Myocyte (in vitro differentiated cells): ENCODE measurements around the gene ANKHD1. TPM values are rescaled to one million over a fixed set of nuclear protein-coding genes. Genes with fewer than 3 reads are reported as not detected.

ENCODE experiments used
- DNase-seq: peaks from one replicate; pipeline ENCODE4 v3.0.0-alpha.2; 2012; ENCODE audit warnings: low read depth
- total RNA-seq: library from RNA; depleted of rRNA; stranded (reverse); fragments of >200 nt; gene quantifications from 2 replicates; pipeline ENCODE4 v1.2.3, GENCODE V29; 2014

Gene ANKHD1
- total RNA-seq, 1 donor from 2014 or later: 39.7 TPM

DNA sequence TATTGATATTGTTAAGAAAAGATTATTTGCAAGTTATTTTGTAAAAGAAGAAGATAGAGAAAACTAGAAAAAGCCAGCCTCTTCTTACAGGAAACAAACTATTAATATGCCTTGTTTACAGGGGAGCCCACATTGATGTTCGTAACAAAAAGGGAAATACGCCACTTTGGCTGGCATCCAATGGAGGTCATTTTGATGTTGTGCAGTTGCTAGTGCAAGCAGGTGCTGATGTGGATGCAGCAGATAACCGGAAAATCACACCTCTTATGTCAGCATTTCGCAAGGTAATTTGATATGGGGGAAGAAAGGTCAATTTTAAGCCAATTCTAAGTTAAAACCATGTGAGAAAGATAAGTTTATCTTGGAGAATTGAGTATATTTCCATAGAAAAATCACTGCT is 108.3 kb downstream of the ANKHD1 start:
- DNase-seq: no peak

DNA sequence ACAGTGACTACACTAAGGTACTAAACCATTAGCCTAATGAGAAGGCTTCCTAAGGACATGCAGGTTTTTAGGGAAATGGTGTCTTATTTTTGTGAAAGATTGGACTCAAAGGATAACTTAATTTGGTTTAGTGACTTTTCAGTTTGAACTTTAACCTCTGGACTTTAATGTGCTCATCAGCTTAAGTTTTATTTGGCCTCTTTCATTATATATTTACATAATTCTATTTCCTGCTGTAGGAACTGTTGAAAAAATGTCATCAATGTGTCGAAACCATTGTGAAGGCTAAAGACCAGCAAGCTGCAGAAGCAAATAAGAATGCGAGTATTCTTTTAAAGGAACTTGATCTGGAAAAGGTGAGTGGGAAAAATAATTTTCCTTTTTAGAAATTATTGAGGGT is 111.5 kb downstream of the ANKHD1 start:
- no peak for DNase-seq

DNA sequence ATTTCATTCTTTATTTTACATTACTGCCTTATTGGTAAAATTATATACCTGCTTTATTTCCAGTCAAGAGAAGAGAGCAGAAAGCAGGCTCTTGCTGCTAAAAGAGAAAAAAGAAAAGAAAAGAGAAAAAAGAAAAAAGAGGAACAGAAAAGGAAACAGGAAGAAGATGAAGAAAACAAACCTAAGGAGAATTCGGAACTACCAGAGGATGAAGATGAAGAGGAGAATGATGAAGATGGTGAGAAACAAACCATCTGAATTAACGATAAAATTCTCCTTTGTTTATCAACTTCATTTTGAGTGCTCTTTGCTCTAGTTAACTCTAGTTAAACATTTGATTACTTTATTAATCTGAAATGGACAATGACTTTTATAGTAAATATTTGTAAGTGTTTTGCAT is 122.4 kb downstream of the ANKHD1 start:
- no peak for DNase-seq

DNA sequence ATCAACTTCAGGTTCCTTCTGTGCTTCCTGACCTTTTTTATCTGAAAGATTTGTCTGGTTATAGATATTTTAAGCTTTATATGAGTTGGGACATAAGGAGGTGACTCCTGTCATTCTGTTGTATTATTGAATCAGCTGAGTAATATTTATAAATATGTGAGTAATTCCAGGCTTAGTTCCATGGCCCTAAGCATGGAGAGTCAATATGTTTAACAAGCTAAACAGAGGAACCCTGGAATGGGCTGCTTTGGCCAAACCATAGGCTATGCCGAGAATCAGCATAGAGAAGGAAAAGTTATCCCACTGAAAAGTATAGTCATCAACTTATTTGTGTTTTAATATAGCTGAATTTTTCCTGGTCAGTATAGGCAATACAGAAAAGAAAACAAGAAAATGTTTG is 138.6 kb downstream of the ANKHD1 start:
- DNase-seq: no peak

DNA sequence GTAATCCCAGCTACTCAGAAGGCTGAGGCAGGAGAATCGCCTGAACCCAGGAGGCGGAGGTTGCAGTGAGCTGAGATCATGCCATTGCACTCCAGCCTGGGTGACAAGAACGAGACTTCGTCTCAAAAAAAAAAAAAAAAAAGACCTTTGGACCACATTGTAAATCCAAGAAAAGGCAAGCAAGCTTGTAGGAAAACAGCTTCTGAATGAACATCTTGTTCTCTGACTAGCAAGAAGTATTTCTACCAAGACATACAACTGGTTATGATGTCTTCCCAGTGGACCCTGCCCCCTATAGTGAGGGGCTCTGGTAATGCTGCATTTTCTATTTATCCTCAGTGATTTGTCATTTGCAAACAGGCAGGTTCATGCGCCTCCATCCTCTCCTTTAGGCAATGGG is 141.3 kb downstream of the ANKHD1 start:
- DNase-seq: no peak

DNA sequence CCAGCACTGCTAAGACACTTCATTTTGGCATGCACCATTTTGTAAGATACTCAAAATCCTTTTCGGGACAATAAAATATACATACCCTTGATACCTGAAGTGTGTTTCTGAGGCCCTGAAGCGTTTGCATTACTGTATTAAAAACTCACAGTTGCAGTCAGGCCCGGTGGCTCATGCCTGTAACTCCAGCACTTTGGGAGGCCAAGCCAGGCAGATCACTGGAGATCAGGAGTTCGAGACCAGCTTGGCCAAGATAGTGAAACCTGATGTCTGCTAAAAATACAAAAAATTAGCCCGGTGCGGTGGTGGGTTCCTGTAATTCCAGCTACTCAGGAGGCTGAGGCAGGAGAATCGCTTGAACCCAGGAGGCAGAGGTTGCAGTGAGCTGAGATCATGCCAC is 143.4 kb downstream of the ANKHD1 start:
- DNase-seq: no peak

DNA sequence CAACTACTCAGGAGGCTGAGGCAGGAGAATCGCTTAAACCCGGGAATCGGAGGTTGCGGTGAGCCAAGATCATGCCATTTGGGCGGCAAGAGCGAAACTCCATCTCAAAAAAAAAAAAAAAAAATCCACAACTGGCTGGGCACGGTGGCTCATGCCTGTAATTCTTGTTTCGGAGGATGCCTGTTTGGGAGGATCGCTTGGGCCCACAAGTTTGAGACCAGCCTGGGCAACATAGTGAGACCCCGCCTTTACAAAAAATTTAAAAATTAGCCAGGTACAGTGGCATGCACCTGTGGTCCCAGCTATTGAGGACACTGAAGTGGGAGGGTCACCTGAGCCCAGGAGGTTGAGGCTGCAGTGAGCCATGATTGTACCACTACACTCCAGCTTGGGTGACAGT is 144.0 kb downstream of the ANKHD1 start:
- DNase-seq: no peak

DNA sequence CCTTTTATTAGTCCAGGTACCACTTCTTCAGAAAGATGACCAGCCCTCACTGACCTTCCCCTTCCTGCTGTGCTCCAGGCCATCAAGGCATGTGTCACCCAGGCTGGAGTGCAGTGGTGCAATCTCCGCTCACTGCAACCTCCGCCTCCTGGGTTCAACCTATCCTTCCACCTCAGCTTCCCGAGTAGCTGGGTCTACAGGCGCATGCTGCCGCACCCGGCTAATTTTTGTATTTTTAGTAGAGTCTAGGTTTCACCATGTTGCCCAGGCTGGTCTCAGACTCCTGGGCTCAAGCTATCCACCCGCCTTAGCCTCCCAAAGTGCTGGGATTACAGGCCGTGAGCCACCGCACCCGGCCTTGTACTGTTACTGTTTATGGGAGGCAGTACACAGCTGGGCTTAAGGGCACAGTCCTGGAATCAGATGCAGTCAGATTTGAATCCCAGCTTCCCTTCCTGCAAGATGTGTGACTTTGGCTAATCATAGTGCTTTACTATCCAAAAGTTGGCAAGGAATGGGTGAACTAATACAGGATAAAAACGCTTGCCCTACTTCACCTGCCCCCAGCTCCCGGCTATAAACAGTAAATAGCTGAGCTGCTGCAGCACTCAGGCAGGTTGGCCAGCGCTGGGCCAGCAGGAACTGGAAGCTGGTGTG is 145.3 kb downstream of the ANKHD1 start:
- no peak for DNase-seq

DNA sequence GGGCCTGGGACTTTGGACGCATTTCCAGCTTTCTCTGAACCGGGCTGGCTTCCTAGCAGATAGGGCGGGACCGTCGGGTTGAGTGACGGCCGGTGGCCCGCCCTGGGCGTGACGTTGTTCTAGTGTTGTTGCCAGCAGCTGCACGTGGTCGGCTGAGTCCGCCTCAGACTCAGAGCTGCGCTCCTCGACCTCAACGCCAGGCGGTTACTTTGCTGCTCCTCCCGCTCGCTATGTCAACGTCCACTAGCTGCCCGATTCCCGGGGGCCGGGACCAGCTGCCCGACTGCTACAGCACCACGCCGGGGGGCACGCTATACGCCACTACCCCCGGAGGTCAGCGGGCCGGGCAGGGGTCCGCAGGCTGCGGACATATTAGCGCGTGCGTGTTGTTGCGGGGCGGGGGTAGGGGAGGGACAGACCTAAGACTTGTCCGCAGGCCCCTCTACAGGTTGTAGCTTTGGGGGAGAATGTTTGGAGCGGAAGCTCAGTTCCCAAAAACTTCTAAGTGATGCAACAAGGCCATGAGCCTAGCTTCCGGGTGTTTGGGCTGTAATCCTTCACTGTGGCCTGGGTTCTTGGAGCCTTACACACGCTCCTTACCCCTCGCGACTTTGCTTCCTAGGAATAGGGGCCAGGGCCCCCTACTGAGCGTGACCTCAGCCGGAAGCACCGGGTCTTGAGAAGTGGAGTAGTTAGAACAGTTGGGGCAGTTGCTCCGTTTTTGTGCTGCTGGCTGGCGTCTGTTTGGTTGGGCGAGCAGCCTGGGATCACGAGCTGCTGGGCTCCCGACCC is 146.1 kb downstream of the ANKHD1 start, which contains the start of gene EIF4EBP3:
Gene EIF4EBP3 (plus strand): TSS at position 155 of the 792 bp plus-strand sequence. CDS start 76 bp downstream, at position 231.
- peak; percentile 93 for DNase-seq

DNA sequence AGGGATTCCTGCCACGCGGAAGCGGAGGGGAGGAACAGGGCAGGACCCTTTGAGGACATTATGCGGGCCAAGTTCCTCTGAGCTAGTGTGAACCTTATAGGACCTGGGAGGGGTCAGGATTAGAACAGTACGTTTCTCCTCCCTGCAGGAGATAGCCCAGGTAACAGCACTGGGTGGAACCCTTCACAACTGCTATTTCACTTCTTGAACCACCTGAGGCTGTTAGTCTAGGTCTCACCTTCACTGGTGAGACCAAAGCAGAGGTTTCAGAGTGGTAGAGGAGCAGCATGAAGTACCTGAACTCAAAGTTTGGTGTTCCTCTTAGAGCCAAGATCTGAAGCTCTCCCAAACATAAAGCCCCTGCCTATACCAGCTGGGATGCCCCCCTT is 146.7 kb downstream of the ANKHD1 start:
- no peak for DNase-seq

DNA sequence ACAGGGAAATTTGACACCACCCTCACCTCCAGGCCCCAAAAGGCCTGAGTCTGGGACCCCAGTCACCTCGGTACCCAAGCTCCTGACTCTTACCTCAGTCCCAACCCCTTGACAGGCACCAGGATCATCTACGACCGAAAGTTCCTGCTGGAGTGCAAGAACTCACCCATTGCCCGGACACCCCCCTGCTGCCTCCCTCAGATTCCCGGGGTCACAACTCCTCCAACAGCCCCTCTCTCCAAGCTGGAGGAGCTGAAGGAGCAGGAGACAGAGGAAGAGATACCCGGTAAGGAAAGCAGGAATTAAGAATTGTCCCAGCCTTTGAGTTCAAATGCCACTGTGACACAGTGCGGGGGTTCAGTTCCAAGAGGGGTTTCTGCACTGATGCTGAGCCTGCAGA is 147.2 kb downstream of the ANKHD1 start:
- no peak for DNase-seq

DNA sequence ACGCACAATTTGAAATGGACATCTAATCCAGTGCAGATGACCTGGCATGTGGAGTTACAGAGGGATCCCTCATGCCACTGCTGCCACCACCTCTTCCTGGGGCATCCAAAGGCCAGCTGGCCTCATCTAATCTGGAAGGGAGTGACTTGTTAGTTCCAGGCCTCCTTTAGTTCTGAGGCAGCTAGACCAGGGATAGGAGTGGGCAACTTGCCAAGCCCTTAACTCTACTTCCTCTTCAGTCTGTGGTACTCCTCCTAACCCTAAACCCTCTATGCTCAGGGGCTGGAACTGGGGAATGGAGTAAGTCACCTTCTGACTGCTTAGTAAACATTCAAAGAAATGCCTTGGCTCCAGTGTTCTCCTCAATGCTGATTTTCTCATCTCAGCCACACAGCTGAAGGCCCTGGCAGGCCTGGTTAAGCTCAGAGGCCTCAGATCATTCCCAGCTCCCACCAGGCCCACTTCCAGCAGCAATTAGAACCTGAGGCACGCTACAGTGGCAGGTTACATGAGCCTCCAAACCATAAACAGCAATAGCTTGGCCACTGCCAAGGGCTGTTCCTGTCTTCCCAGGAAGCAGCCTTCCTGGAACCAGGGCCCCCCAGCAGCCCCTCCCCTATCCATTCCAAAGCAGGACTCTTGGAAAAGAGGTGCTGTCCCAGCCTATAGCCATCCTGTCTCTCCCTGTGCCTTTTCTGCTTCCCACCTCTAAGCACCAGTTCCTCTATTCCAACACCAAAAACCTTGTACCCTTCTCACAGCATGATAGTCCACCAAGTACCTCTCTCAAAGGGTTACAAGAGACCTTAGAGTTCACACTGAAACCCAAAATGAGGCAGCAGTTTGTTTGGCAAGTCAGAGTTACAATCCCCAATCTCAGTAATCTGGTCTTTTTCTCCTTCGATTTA is 147.9 kb downstream of the ANKHD1 start:
- peak; percentile 56 for DNase-seq

DNA sequence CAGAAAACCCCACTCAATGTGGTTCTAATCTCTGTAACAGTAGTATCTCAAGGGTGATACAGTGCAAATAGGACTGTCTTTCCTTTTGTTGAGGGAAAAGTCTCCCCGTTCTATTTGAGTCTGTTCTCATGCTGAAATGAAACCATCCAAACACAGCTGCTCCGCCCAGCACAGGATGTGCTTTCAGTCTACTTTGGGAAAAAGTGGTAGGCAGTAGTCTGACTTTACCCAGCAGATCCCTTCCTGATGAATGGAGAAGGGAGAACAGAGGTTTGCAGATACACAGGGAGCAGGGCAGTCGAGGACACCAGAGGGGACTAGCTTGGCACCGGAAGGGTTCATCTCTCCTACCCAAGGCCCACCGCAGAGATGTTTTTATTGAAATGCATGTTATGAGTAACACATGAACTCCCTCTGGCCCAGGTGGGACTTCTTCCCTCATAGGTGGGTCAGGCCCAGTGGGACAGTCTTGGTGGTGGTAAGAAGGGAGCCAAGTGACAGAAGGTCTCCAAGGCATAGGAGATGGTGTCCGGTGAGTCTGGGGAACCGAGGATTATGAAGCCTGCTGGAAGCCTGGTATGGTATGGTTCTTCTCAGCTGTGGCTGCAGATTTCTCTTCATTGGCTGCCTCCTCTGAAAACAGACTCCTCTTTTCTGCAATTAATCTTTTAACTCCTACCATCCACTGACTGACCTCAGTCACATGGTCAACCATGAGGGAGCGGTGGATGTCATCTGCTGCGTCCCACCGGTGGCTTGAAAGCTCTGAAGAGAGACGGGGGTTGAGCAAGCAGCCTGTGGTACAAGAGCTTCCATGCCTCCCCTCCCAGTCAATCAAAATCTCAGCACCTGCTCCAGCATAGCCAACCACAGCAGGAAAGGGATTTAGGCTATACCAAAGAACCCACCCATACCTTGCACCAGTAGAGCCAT is 148.8 kb downstream of the ANKHD1 start:
- DNase-seq: peak; percentile 14

DNA sequence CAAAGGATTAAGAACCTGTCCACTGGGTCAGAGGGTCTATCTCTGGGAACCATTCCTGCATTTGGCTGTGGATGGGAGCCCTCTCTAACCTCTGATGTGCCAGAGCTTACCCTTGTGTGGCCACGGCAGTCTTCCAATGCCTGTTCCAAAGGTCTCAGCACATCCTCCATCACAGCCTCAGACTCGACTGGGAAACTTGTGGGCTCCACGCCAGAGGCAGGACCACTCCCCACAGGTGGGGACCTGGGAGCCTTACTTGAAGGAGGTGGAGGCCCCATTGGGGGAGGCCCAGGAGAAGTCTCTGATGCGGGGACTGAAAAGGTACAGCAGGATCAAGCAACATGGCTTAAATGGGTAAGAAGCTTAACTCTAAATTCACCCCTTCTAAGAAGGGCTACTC is 150.2 kb downstream of the ANKHD1 start:
- DNase-seq: no peak

DNA sequence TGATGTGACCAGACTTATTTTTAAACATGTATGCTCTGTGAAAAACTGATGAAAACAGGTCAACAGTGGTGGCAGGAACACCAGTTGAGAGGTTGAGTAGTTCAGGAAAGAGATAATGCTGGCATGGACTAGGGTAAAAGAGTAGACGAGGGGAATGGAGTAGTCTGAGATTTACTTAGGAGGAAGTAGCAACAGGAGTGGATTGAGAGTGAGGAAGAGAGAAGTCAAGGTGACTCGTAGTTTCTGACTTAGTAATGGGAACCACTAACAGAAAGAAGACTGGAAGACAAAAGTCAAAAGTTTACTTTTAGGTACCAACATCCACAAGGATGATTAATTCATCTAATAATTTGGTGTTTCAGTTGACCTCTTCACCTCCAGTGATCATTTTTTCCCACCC is 152.0 kb downstream of the ANKHD1 start:
- no peak for DNase-seq

DNA sequence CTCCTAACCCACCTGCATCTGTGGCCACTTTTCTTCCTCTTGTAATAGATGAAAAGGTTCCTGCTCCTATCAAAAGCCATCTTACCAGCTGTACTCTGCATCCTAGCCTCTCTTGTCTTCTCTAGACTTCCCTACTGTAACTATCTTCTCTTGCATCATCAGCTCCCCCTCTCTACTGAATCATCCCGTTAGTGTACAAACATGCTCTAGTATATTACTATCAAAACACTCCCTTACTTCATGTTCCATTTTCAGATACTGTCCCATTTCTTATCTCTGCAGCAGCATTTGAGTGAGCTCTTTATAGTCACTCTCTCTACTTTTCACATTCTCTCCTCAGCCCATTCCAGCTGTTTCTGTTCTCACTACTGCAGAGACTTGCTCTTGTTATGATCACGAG is 152.8 kb downstream of the ANKHD1 start:
- peak; percentile 5 for DNase-seq

DNA sequence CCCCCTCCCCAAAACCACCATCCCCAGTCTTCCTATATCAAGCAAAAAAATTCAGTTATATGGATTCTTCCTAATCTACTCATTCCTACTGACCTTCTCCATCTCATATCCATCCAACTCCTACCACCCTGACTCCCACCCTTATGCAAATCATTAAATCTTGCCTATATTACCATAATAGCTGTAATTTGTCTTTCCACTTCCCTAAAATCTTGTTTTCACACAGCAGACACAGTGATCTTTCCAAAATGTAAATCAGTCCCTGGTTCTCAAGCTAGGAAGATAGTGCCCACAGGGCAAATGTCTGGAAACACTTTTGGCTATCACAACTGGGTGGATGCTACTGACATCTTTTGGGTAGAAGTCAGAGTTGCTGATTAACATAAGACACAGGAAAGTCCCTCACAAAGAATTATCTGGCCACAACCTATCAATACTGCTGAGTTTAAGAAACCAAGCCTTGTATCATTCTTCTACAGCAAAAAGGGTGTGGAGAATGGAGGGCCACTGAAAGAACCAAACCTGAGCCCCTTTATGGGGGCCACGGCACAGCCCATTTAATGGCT is 154.2 kb downstream of the ANKHD1 start:
- no peak for DNase-seq

DNA sequence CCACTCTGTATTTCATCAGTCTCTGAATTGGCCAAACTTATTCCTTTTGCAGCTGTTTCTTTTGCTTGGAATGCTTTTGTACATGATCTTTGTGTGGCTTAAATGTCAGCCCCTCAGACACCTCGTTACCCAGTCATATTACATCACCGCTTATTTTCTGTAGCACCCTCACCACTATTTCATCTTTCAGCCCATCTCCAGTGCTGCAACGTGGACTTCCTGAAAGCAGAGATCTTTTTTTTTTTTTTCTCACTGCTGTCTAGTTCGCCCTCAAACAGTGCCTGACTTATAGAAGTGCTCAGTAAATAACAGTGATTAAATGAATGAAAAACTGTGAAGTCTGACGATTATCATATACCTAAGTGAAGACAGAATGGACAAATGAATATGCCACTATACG is 154.8 kb downstream of the ANKHD1 start:
- peak; percentile 55 for DNase-seq

DNA sequence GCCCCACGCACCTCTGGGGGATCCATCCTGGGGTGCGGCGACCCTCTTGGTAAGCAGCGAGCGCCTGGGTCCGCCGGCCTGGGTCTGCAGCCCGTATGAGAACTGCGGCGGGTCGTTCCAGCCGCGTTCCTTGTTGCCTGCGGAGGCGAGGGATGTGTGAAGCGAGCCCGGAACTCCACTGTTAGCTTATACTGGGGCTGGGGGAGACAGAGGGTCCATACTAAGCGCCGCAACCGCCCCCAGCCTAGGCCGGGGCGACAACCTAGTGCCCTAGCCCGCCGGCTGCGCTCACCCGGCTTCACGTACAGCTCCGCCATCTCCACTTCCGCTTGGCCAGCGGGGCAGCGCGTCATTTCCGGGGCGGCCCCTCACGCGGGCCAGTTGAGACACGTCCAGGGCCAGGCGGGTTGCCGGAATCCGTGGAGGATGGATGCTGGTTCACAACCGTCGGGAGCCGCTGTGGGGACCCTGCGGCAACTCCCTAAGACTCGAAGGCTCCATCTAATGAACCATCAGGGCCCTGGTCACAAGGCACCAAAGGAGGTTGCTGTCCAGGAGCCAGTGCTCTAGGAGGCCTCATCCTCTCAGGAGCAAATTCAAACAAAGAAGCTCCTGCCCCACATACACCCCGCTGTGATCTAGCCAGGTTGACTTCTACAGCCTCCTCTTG is 155.6 kb downstream of the ANKHD1 start, which contains the start of gene SRA1:
Gene SRA1 (minus strand): TSS at position 338 of the 670 bp plus-strand sequence. CDS start 21 bp downstream, at position 317.
- peak; percentile 92 for DNase-seq

DNA sequence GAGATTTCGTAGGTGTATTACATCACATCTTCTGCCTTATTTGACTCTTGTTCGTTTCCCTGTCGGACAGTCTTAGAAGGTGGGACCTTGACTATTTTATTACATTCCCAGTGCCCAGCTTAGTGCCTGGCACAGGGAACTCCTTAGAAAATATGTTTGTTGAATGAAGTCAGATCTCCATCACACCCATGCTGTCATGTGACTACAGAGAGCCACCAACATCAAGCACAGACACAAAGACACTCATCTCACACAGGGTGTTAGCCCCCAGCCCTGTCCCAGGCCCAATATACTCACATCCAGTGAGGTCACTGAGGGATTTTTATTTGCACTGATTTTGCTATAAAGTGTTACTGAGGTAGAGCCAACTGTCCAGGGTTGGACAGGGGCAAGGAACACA is 156.3 kb downstream of the ANKHD1 start:
- DNase-seq: no peak
